GM13977 (cell line): Measurements from ENCODE around the gene NUP62.

ENCODE experiments used
- DNase-seq: peaks from one replicate; pipeline ENCODE4 v3.0.0; 2012; ENCODE audit warnings: low spot score
- CTCF ChIP-seq: IDR thresholded peaks from 2 replicates; pipeline ENCODE4 v1.5.1; 2012; ENCODE audit warnings: mild to moderate bottlenecking, control low read depth; ENCODE audit not compliant: insufficient read depth; ENCODE audit errors: extremely low read depth, missing control alignments
- in situ Hi-C: fragments of 300-500 bp; cut with MboI; formaldehyde crosslinking; loops from one replicate; pipeline ENCODE4 v1.12.0; 2022; ENCODE audit warnings: low sequenced_read_pairs, low pct_unique_long_range_greater_than_20kb, mixed read lengths, inconsistent platforms; ENCODE audit not compliant: unreplicated experiment

NUP62 gene

GRCh38 chr19:49957262-49957915, 28.1 kb upstream of the NUP62 start:
- no peak for DNase-seq
- TF ChIP-seq CTCF, result no peak
- in situ Hi-C loops, result no loop called here

DNA sequence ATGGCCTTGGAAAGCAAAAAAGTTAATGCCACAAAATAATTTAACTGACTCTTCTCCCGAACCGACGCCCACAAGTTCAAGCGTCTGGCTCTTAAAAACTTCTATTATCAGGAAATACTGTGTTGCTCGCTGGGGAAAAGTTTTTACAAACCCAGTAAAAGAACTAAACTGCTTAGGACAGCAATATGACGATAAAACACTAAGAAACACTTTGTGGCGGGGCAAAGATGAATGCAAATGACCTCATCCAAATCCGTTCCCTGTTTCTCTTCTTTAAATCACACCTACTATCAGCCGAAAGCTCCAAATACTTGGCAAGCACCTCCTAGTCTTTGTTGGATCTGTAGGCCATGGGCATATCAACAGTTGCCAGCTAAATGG, 26.8 kb upstream of the NUP62 start:
- no peak for TF ChIP-seq CTCF
- in situ Hi-C loops, result no loop called here
- DNase-seq, result no peak

DNA sequence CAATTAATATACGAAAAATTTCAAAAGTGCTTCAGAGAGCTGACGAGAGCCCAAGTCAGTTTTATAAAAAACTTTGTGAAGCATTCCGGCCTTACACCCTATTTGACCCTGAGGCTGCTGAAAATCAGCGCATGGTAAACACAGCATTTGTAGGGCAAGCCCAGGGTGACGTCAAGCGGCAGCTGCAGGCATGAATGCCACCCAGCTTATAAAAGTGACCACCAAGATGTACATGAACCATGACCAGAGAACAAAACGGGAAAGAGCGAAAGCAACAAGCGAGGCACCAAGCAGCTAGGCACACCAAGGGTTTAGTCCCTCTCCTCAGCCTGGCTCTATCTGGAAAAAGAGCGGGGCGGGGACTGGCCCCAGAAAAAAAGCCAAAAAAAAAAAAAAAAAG, 25.6 kb upstream of the NUP62 start:
- TF ChIP-seq CTCF, result no peak
- in situ Hi-C loops, result no loop called here
- DNase-seq, result no peak

DNA sequence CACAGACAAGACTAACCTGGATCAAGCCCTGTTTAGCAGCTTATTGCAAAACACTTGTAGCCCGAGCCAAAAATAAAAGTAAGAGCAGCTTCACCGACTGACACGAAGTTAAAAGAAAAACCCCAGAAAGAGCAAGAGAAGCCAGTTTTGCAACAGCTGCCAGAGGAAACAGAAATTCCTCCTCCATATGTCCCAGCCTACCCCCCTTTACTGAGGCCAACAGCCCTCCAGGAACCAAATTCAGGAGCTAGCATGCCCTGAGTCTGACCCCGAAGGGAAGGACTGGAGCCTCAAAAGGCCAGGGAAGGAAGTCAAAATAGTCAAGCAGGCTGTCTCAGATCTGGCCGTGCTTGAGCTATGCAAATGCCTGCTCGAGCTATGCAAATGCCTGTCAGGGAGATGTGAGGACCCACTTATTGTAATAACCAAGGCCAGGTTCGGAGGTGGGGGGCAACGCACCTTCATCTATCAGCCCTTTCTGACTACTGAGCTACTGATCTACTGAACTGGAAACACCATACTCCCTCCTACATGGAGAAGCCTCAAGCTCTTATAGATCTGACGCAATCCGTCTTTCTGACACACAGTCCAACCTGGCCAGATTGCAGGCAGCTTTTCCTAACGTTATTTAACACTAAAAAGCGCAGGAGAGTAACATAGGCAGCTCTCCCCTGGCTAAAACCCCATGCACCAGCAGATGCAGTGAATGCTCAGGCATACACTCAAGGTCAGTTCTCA, 25.0 kb upstream of the NUP62 start:
- in situ Hi-C loops, result no loop called here
- TF ChIP-seq CTCF, result no peak
- DNase-seq, result no peak

DNA sequence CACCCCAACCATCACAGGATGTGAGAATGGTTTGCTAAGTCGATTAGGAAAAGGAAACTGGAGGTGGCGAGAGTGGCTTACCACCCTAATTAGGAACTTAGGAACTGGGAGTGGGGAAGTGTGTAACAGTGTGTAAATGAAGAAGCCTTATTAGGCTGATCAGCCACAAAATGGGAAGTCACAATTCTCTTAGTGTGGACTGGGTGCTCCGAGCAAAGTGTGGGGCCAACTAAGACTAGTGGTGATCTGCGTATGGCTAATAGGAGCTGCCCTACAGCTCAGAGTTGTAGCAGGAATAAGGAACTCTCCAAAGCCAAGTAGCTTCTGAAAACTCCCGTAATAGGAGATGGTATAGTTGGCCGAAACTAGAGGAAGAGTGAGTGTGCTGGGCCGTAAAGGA, 24.1 kb upstream of the NUP62 start:
- no peak for TF ChIP-seq CTCF
- in situ Hi-C loops, result no loop called here
- DNase-seq, result no peak

- no peak for DNase-seq
- TF ChIP-seq CTCF, result no peak
- in situ Hi-C loops, result no loop called here
These were observed 23.6 kb upstream of the NUP62 start for GRCh38 chr19:49952906-49953305.
